Fibroblast of pulmonary artery (primary cell): Measurements from ENCODE around the gene GCHFR.
A peak's percentile ranks its signal among the peaks of the same experiment; 100 is the strongest.

ENCODE experiments used
- DNase-seq: peaks from one replicate; pipeline ENCODE4 v3.0.0-alpha.2; 2010; ENCODE audit warnings: low read depth
- H3K4me3 ChIP-seq: replicated peaks from 2 replicates; pipeline ENCODE4 v1.5.1; 2011; ENCODE audit warnings: low read depth, mild to moderate bottlenecking, control low read depth, low read length, moderate library complexity
- CTCF ChIP-seq: IDR thresholded peaks from 2 replicates; pipeline ENCODE4 v1.5.1; 2011; ENCODE audit warnings: mild to moderate bottlenecking, control low read depth, low read length, inconsistent platforms; ENCODE audit errors: missing control alignments

Gene GCHFR

GRCh38 chr15:40731034-40731433, 32.8 kb upstream of the GCHFR start:
- peak; percentile 35 for DNase-seq
- H3K4me3 ChIP-seq, result no peak overlapping the region
- no peak for TF ChIP-seq CTCF

- DNase-seq, result no peak
- no peak overlapping the region for H3K4me3 ChIP-seq
- TF ChIP-seq CTCF, result no peak
Measured at GRCh38 chr15:40736575-40736974, 27.3 kb upstream of the GCHFR start.

GRCh38 chr15:40737048-40737447, 26.8 kb upstream of the GCHFR start:
- no peak overlapping the region for H3K4me3 ChIP-seq
- TF ChIP-seq CTCF, result no peak
- DNase-seq, result no peak

- no peak for TF ChIP-seq CTCF
- H3K4me3 ChIP-seq, result no peak overlapping the region
- DNase-seq, result no peak
Measured at GRCh38 chr15:40739047-40739446, 24.8 kb upstream of the GCHFR start.

GRCh38 chr15:40739854-40740253, 24.0 kb upstream of the GCHFR start:
- DNase-seq, result no peak
- no peak for TF ChIP-seq CTCF
- H3K4me3 ChIP-seq, result no peak overlapping the region

GRCh38 chr15:40743485-40743901, 20.4 kb upstream of the GCHFR start:
- no peak overlapping the region for H3K4me3 ChIP-seq
- no peak for TF ChIP-seq CTCF
- DNase-seq, result no peak

- H3K4me3 ChIP-seq, result no peak overlapping the region
- DNase-seq, result peak; percentile 80
- TF ChIP-seq CTCF, result peak; percentile 35
Measured at GRCh38 chr15:40743921-40744814, 19.7 kb upstream of the GCHFR start.
